Measurements from ENCODE around the gene TSPAN8.
"Not testable (repeated sequence)": the region's sequence is repeated elsewhere in the genome, so short reads cannot be mapped to it uniquely, and the experiment has no call there.

Gene TSPAN8
- 0 reads per million in 2 donors for total RNA-seq

GRCh38 chr12:71157601-71158233, at the start of gene TSPAN8:
TSPAN8 (minus strand) TSS chr12:71157999; CDS start chr12:71157678, 321 bp downstream.
- DNase-seq, result no peak

DNA sequence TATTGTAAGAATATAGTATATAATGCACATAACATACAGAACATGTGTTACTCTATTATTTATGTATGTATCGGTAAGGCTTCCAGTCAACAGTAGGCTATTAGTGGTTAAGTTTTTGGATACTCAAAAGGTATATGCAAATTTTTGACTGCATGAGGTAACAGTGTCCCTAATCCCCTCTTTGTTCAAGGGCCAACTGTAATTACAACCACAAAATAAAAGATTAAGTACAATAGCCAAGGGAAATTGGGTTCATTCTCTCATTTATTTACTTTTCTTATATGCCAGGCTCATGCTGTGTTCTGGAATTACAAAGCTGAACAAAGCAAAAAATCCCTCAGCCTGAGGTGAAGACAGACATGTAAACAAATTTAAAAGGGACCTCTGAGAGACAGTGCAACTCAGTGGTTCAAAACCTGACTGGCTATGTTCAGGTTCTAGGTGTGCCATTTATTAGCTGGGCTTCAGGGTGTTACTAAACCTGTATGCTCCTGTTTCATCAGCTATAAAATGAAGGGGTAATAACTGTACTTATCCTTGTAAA, 43.4 kb upstream of the TSPAN8 start:
- no peak for DNase-seq

GRCh38 chr12:71200706-71201105, 42.9 kb upstream of the TSPAN8 start:
- DNase-seq, result no peak

GRCh38 chr12:71197460-71197859, 39.7 kb upstream of the TSPAN8 start:
- no peak for DNase-seq

DNA sequence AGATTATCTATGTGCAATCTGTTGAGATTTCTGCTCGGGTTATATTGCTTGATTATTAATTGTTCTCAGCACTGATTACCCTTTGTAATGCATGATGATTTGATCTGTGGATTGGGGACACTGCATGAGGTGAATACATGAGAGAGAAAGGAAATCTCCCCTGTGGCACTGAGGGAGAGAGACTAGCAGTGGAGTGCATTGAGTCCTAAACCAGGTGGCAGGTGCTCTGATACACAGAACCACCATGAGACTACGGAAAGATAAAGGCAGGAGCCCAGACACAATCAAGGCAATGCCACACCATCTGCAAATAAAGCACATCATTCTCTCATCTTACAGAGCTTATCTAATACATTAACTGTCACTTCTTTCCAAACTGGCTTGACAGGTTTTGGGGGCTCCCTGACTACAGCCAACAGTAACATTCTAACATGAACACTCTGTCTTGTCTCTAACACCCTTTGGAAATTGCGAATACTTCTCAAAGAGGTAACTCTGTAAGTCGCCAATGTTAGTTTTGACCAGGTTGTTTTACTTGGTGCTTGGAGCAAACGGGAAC, 37.6 kb upstream of the TSPAN8 start:
- DNase-seq, result no peak

GRCh38 chr12:71194657-71195056, 36.9 kb upstream of the TSPAN8 start:
- no peak for DNase-seq

GRCh38 chr12:71193041-71193440, 35.2 kb upstream of the TSPAN8 start:
- DNase-seq, result no peak

DNA sequence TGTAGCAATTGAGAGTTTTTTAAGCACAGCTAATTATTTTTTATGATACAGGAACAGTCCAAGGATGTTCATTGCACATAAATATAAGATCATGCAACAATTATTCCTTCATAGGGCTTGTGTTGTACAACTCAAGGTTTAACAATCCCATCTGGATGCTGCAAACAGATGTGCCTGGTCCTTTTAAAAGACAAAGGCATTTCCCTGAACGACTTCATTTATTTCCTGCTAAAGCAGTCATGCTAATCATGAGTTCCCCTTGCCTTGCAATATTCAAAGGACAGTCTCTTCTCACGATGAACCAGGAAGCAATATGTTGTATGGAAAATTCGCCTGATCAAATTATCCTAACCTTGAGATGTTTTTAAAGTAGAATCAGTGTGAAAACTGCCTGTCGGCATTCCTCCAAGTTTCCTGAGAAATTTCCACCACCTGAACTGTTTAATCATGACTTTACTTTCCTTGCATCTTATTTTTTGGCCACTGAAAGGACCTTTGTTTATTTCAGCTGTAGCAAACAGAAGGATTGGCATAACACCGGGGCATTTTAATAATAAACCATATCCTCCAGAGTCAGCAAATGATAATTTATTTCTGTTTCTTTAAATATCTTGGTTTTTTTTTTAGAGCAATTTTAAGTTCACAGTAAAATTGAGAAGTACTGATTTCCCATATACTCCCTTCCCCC, 33.9 kb upstream of the TSPAN8 start:
- no peak for DNase-seq

- DNase-seq, result no peak
Observed at GRCh38 chr12:71190822-71191221, 33.0 kb upstream of the TSPAN8 start.

DNA sequence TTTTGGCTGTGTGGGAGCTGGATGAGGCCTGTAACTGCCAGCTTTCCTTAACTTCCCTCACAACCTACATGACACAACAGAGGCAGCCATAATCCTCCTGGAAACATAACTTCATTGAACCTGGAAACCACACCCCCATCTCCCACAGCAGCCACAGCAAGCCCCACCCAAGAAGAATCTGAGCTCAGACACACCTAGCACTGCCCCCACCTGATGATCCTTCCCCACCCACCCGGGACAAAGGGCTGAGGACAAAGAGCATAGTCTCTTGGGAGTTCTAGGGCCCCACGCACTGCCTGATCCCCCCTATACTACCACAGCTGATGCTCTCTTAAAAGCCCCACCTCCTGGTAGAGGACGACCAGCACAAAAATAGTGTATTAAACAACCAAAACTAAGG, 29.6 kb upstream of the TSPAN8 start:
- DNase-seq, result no peak

GRCh38 chr12:71186571-71187288, 28.9 kb upstream of the TSPAN8 start:
- DNase-seq, result no peak

DNA sequence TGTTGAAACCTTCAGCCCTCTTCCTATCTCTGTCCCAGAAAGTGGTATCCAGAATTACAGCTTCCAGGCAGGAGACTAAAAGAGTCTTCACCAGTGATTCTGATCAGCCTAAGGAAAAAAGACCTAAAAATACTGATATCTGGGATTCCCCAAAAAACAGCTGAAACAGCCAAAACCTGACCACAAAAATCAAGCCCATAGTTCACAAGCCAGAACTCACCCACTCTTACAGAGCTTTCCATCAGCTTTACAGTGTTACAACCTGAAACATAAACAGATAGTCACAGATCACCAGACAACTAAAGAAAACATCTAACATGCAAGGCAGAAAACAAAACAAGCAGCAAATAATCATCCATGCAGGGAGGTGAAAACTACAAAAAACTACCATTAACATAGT, 26.0 kb upstream of the TSPAN8 start:
- DNase-seq, result no peak

DNA sequence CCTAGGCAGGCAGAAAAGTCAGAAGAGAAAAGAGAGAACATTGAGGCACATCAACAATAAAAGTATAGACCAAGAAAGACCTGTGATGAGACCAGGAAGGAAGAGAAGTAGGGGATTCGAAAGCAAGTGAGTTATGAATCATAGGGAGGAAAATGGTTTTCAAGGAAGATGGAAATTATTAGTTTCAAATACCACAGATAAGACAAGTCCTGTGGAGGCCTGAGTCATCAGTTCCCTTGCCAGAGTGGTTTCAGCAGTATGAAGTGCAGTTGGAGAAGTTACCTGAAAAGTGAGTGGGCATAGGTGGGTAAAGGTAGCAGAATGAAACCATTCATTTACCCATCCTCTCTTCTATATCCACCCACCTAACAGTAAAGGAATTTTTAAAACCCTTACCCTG, 25.2 kb upstream of the TSPAN8 start:
- no peak for DNase-seq

GRCh38 chr12:71178162-71178561, 20.4 kb upstream of the TSPAN8 start:
- no peak for DNase-seq

- DNase-seq, result no peak
Observed at GRCh38 chr12:71174825-71175224, 17.0 kb upstream of the TSPAN8 start.

- no peak for DNase-seq
Observed at GRCh38 chr12:71174146-71174545, 16.3 kb upstream of the TSPAN8 start.

DNA sequence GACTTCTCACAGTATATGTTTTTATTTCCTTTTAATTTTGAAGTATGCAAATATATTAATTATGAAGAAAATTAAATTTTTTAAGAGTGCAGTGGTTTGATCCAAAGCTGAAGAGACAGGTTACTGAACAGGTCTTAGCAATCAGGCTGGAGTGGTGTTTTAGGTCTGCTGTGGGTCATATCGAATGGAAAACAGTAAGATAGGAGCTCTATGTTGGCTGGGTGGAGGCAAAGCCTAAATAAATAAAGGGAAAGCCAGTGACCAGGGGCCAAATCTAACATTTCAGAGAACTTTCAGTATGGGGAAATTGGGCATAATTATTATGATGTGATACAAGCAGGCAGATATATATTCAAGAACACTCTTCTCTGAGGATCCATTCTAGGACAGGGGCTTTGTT, 12.7 kb upstream of the TSPAN8 start:
- no peak for DNase-seq

DNA sequence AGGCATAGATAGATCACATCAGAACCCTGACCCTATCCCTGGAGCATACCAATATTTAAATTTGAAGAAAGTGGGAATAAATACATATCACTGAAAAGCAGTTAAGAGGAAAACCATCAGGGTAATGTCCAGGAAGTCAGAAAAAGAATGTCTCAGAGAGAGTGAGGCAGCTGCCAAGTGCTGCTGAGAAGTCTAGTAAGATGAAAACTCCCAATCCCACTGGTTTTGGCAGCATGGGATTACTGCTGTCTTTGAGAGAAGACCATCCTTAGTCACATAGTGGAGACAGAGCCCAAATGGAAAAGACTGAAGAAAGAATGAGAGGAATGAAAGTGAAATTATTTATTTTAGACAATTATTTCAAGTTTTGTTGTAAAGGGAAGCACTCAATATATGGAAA, 11.5 kb upstream of the TSPAN8 start:
- no peak for DNase-seq

- DNase-seq, result no peak
Observed at GRCh38 chr12:71166862-71167496, 9.2 kb upstream of the TSPAN8 start.

- DNase-seq, result no peak
Observed at GRCh38 chr12:71166280-71166679, 8.5 kb upstream of the TSPAN8 start.

- DNase-seq, result not testable (repeated sequence)
Observed at GRCh38 chr12:71165780-71166179, 8.0 kb upstream of the TSPAN8 start.

- DNase-seq, result no peak
Observed at GRCh38 chr12:71164568-71165197, 6.9 kb upstream of the TSPAN8 start.

Data from T-helper 9 cell (primary cell).